Measurements from ENCODE around the gene CHPT1. TPM values are rescaled to one million over a fixed set of nuclear protein-coding genes. Genes with fewer than 3 reads are reported as not detected.
A peak's percentile ranks its signal among the peaks of the same experiment; 100 is the strongest.

The CHPT1 gene
- total and polyA plus RNA-seq, 9 of the 15 experiments (the other 6 are each of a cell fraction or from before 2014, with no cell fraction given), result 15.3 to 210 (median 91.9) TPM

DNA sequence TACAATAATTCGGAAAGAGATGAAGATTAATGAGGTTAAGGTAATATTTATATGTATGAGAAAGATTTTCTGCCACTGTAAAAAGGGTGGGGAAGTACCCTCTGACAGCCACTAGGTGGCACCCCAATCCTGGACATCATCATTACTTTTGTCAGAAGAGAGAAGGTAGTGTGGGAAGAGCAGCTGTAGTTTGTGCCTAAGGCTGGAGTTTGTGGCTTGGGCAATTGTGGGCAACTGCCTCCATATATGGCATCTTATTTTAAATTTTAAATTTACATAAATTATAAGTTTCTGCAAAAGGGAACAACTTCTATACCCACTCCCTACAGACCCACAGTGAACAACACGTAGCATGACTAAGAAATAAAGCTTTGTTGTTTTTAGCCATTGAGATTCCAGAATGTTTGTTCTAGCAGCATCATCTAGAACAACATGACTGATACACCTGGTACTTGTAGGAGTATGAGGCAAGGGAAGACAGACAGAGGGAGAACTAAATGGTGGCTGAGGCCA lies 76.3 kb downstream of the CHPT1 start (continued):
- TF ChIP-seq, protein P1, sequence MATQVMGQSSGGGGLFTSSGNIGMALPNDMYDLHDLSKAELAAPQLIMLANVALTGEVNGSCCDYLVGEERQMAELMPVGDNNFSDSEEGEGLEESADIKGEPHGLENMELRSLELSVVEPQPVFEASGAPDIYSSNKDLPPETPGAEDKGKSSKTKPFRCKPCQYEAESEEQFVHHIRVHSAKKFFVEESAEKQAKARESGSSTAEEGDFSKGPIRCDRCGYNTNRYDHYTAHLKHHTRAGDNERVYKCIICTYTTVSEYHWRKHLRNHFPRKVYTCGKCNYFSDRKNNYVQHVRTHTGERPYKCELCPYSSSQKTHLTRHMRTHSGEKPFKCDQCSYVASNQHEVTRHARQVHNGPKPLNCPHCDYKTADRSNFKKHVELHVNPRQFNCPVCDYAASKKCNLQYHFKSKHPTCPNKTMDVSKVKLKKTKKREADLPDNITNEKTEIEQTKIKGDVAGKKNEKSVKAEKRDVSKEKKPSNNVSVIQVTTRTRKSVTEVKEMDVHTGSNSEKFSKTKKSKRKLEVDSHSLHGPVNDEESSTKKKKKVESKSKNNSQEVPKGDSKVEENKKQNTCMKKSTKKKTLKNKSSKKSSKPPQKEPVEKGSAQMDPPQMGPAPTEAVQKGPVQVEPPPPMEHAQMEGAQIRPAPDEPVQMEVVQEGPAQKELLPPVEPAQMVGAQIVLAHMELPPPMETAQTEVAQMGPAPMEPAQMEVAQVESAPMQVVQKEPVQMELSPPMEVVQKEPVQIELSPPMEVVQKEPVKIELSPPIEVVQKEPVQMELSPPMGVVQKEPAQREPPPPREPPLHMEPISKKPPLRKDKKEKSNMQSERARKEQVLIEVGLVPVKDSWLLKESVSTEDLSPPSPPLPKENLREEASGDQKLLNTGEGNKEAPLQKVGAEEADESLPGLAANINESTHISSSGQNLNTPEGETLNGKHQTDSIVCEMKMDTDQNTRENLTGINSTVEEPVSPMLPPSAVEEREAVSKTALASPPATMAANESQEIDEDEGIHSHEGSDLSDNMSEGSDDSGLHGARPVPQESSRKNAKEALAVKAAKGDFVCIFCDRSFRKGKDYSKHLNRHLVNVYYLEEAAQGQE (IDR thresholded peaks at IDR 0.05; ENCODE audit: borderline replicate concordance), result peak; percentile 88
- TF ChIP-seq, protein P1 (CRISPR knock-in tag; IDR thresholded peaks at IDR 0.05; ENCODE audit: low read depth), result no peak
- TF ChIP-seq EP300 (IDR thresholded peaks at IDR 0.05; ENCODE audit: low read length) (0 out of 2 replicates have a peak, but pooled peaks have one; percentile 21), GABPA (tag; conservative IDR thresholded peaks at IDR 0.05; ENCODE audit: low read depth) (no peak), TAF15 (IDR thresholded peaks at IDR 0.05; ENCODE audit: low read depth, low read length) (no peak), MAZ (CRISPR knock-in tag; conservative IDR thresholded peaks at IDR 0.05 in 1 of 2, IDR thresholded peaks at IDR 0.05 in 1 of 2) (0 out of 4 replicates have a peak, but pooled peaks of 1 of the 2 experiments have one; percentile 10), CTCFL (IDR thresholded peaks at IDR 0.05; ENCODE audit: borderline replicate concordance, insufficient read depth, low read depth, low read length, poor library complexity, severe bottlenecking) (peak; percentile 20), OTX1 (CRISPR knock-in tag; IDR thresholded peaks at IDR 0.05) (0 out of 2 replicates have a peak, but pooled peaks have one; percentile 18), TCF3 (CRISPR knock-in tag; IDR thresholded peaks at IDR 0.05) (no peak)

Data from K562 (cell line).